GM12878 (cell line): ENCODE data around the gene RPS6KA3.

Source experiments
- BHLHE40 ChIP-seq, 2 experiments: fragments of 450-650 bp in 1 of 2; IDR thresholded peaks; 2 replicates each; pipeline ENCODE4 v1.6.1; 2011 to 2017; ENCODE audit warnings: low read depth in 2 of 2, borderline replicate concordance in 1 of 2, improper control_type of control experiment in 1 of 2, low read length in 1 of 2, mild to moderate bottlenecking in 1 of 2
- BRCA1 ChIP-seq: IDR thresholded peaks from 2 replicates; pipeline ENCODE4 v1.6.1; 2011; ENCODE audit warnings: low read depth, low read length, improper control_type of control experiment
- MEF2B ChIP-seq: fragments of 450-650 bp; IDR thresholded peaks from 2 replicates; pipeline ENCODE4 v1.6.1; 2018; ENCODE audit warnings: mild to moderate bottlenecking, moderate library complexity; ENCODE audit not compliant: partially characterized antibody, poor library complexity, severe bottlenecking
- PAX8 ChIP-seq: fragments of 450-650 bp; IDR thresholded peaks from 2 replicates; pipeline ENCODE4 v1.6.1; 2017; ENCODE audit warnings: mild to moderate bottlenecking, moderate library complexity
- POLR2A ChIP-seq: IDR thresholded peaks from 2 replicates; pipeline ENCODE4 v1.6.1; 2011; ENCODE audit warnings: low read depth, mild to moderate bottlenecking, low read length
- TF ChIP-seq, protein P1 (sequence below), 3 experiments: IDR thresholded peaks in 2 of 3; conservative IDR thresholded peaks in 1 of 3; 2 replicates each; pipeline ENCODE4 v1.5.1; 2011; ENCODE audit warnings: low read depth in 3 of 3, low read length in 3 of 3, mild to moderate bottlenecking in 3 of 3, control low read depth in 2 of 3, moderate library complexity in 2 of 3, inconsistent platforms in 1 of 3, mixed read lengths in 1 of 3; ENCODE audit not compliant: control insufficient read depth in 2 of 3, insufficient read depth in 1 of 3; ENCODE audit errors: extremely low read depth in 1 of 3
- TF ChIP-seq, protein P2 (sequence below): fragments of 450-650 bp; IDR thresholded peaks from 2 replicates; pipeline ENCODE4 v1.6.1; 2018; ENCODE audit warnings: borderline replicate concordance, mild to moderate bottlenecking; ENCODE audit not compliant: partially characterized antibody
- TF ChIP-seq, protein P3 (sequence below): IDR thresholded peaks from 2 replicates; pipeline ENCODE4 v1.6.1; 2012; ENCODE audit warnings: low read depth, low read length, improper control_type of control experiment

DNA sequence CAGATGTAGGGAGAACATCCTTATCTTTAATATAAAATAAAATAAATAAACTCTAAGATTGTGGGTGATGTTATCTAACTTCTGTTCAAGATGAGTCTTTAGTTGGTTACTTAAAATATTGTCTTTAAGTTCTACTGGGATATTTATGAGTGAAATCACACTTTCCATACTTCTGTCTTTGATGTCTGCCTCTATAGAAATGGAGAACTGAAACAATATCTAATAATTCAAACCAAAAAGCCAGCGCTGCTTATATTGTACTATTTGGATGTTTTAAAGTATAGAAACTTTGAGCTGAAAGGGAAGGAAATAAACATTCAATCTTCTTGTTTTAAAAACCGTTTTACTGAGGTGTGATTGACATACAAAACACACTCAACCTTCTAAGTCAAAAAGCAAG is 44.8 kb upstream of the RPS6KA3 start:
- TF ChIP-seq BHLHE40 (IDR thresholded peaks at IDR 0.05; ENCODE audit: borderline replicate concordance in 1 of 2, low read depth in 2 of 2, low read length in 1 of 2) = no peak
- TF ChIP-seq, protein P1, sequence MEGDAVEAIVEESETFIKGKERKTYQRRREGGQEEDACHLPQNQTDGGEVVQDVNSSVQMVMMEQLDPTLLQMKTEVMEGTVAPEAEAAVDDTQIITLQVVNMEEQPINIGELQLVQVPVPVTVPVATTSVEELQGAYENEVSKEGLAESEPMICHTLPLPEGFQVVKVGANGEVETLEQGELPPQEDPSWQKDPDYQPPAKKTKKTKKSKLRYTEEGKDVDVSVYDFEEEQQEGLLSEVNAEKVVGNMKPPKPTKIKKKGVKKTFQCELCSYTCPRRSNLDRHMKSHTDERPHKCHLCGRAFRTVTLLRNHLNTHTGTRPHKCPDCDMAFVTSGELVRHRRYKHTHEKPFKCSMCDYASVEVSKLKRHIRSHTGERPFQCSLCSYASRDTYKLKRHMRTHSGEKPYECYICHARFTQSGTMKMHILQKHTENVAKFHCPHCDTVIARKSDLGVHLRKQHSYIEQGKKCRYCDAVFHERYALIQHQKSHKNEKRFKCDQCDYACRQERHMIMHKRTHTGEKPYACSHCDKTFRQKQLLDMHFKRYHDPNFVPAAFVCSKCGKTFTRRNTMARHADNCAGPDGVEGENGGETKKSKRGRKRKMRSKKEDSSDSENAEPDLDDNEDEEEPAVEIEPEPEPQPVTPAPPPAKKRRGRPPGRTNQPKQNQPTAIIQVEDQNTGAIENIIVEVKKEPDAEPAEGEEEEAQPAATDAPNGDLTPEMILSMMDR (IDR thresholded peaks at IDR 0.05 in 2 of 3, conservative IDR thresholded peaks at IDR 0.05 in 1 of 3; ENCODE audit: control insufficient read depth in 2 of 3, extremely low read depth in 1 of 3, insufficient read depth in 1 of 3, low read depth in 3 of 3, low read length in 3 of 3) = no peak
- no peak for TF ChIP-seq BRCA1
- no peak for TF ChIP-seq POLR2A
- TF ChIP-seq MEF2B = no peak
- TF ChIP-seq, protein P2, sequence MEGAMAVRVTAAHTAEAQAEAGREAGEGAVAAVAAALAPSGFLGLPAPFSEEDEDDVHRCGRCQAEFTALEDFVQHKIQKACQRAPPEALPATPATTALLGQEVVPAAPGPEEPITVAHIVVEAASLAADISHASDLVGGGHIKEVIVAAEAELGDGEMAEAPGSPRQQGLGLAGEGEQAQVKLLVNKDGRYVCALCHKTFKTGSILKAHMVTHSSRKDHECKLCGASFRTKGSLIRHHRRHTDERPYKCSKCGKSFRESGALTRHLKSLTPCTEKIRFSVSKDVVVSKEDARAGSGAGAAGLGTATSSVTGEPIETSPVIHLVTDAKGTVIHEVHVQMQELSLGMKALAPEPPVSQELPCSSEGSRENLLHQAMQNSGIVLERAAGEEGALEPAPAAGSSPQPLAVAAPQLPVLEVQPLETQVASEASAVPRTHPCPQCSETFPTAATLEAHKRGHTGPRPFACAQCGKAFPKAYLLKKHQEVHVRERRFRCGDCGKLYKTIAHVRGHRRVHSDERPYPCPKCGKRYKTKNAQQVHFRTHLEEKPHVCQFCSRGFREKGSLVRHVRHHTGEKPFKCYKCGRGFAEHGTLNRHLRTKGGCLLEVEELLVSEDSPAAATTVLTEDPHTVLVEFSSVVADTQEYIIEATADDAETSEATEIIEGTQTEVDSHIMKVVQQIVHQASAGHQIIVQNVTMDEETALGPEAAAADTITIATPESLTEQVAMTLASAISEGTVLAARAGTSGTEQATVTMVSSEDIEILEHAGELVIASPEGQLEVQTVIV = no peak
- TF ChIP-seq PAX8 = no peak
- TF ChIP-seq, protein P3, sequence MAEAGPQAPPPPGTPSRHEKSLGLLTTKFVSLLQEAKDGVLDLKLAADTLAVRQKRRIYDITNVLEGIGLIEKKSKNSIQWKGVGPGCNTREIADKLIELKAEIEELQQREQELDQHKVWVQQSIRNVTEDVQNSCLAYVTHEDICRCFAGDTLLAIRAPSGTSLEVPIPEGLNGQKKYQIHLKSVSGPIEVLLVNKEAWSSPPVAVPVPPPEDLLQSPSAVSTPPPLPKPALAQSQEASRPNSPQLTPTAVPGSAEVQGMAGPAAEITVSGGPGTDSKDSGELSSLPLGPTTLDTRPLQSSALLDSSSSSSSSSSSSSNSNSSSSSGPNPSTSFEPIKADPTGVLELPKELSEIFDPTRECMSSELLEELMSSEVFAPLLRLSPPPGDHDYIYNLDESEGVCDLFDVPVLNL = no peak
